NCI-H2196 (cell line): ENCODE results near the gene OR2G3.

Experiments used
- DNase-seq: peaks from one replicate; lab custom pipeline; 2025; ENCODE audit not compliant: unreplicated experiment; lab: John Stamatoyannopoulos, UW

Gene OR2G3

GRCh38 chr1:247605286-247605685 lies at the start of gene OR2G3:
Gene OR2G3, plus strand, starts transcription at chr1:247605586. Its CDS starts 0 bp downstream, at chr1:247605586.
- DNase-seq: no peak

GRCh38 chr1:247557926-247558674 lies 47.3 kb upstream of the OR2G3 start:
- no peak for DNase-seq

- DNase-seq: no peak
Measured at GRCh38 chr1:247561711-247562110, 43.7 kb upstream of the OR2G3 start.

DNA sequence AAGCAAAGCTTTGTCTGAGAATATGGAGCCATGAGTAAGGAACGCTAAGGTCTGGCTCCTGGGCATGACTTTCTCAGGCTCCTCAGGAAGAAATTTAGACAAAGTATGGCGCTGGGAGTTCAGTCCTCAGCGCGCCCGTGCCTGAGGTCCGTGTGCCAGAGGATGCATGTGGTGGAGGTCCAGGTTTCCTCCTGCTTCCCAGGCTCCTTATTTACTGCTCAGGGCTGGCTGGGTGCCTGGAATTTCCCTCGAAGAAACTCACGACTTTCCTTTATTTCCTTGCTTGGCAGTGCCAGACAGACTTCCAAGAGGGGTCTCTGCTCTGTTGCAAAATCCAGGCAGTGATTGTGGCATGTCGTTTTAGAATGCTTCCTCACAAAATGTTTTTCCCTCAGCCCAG lies 43.2 kb upstream of the OR2G3 start:
- no peak for DNase-seq

DNA sequence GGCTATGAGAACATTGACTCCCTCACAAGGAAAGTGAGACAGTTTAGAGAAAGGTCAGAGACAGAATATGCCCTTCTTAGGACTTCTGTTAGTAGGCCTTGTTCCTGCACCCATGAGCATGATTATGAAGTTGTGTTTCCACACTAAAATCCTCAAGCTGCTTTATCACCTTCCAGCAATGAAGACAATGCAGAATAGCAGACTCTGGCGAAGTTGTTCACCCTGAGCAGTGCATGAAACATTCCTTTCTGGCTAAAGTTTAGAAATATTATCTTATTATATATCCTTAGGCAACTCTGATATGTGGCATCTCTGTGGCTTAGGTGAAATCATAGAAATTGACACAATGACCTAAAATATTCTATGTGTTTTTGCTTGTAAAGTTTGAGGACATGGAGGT lies 31.1 kb upstream of the OR2G3 start:
- DNase-seq: no peak

GRCh38 chr1:247574664-247575063 lies 30.7 kb upstream of the OR2G3 start:
- no peak for DNase-seq

GRCh38 chr1:247576514-247576913 lies 28.9 kb upstream of the OR2G3 start:
- DNase-seq: peak; percentile 0

- DNase-seq: no peak
Measured at GRCh38 chr1:247578946-247579460, 26.4 kb upstream of the OR2G3 start.

DNA sequence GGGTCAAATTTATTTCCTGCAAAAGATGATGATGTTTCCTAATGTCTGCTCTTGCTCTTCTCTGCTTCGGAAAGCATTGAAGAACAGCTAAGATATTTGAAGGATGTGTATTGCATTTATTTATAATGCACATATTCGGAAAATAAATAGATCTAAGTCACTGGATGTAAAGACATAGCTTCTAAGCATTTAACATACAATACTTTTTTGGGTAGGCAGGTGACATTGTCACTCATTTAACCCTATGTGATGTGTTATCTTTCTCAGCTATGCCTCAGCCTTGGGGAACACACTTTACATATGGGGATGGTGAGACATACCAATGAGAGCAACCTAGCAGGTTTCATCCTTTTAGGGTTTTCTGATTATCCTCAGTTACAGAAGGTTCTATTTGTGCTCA lies 17.3 kb upstream of the OR2G3 start, which contains the start of gene OR2G2:
Gene OR2G2, plus strand, starts transcription at position 301 of the 400 bp plus-strand sequence. Its CDS starts 0 bp downstream, at position 301.
- no peak for DNase-seq

DNA sequence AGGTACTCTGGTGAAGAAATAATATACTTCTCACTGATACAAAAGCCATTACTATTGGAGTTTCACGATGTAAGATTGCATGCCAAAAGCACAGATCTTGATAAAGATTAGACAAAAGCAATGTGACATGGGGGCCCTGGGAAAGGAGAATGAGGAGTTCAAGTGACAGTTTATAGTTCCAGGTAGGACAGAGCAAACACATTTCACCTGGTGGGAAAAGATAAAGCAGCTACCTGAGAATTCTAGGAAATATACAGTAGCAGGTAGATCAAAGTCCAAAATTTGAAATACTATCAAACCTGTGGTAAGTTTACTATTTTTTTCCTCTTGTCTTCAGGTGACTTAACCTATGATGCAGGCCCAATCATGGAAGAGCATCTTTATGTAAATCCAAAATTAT lies 8.0 kb downstream of the OR2G3 start:
- no peak for DNase-seq

GRCh38 chr1:247614625-247615024 lies 9.2 kb downstream of the OR2G3 start:
- DNase-seq: no peak

DNA sequence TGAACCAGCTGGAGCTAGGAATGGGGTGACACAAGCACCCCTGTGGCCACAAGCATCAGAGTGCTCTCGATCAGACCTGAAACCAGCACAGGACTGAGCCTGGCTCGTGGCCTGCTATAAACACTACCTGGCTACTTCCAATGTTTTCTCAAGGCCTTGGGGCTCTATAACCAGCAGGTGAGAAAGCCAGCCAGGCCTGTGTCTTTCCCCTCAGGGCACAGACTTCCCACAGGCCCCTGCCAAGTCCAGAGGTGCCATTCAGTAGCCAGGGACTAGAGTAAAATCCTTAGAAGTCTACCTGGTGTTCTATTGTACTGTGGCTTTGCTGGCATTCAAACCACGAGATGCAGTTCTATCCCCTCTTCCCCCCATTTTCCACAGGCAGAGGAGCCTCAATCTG lies 22.6 kb downstream of the OR2G3 start:
- no peak for DNase-seq

DNA sequence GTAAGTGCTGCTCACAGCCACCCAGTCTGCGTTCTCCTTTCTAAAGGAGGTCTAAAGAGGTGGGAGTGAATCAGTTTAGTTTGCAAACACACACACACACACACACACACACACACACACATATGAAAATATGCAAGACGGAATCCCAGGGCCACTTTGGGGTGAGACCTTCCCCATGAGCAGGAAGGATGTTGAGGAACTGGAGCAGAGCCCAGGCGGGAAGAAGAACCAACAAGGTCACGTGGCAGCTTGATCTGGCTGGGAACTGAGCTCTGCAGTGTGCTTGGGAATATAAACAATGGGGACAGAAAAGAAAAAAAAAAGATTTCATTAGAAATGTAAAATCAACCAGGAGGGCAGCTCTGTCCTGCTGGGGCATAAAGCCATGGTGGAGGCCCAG lies 32.6 kb downstream of the OR2G3 start:
- DNase-seq: no peak

GRCh38 chr1:247638781-247639180 lies 33.4 kb downstream of the OR2G3 start:
- no peak for DNase-seq

DNA sequence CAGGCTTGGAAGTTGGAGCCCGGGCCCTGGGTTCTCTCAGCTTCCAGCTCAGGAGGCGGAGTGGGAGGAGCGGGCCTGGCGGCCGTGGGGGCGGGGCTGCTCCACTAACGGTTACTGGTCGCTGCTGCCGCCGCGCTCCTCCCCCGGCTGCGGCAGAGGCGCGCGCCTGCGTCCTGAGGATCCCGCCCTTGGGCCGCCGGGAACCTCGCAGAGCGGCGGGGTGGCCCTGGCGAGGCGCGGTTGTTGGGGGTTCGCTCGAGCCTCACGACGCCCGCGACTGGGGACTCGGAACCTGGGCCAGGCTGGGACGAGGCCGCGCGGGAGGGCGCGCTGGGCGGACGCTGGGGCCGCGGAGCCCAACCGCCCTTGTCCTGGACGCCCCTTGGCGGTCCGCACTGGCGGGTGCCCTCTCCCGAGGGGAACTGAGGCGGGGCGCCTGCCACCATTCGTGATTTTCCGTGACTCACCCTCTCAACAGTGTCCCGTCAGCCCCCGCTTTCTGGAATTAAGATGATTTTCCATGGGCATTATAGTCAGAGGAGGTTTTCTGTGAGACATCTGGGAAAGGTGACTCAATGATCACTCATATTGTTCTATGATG lies 34.1 kb downstream of the OR2G3 start:
- no peak for DNase-seq

- no peak for DNase-seq
Measured at GRCh38 chr1:247642742-247643141, 37.4 kb downstream of the OR2G3 start.

GRCh38 chr1:247646867-247647266 lies 41.5 kb downstream of the OR2G3 start:
- no peak for DNase-seq

GRCh38 chr1:247647864-247648263 lies 42.5 kb downstream of the OR2G3 start:
- no peak for DNase-seq

DNA sequence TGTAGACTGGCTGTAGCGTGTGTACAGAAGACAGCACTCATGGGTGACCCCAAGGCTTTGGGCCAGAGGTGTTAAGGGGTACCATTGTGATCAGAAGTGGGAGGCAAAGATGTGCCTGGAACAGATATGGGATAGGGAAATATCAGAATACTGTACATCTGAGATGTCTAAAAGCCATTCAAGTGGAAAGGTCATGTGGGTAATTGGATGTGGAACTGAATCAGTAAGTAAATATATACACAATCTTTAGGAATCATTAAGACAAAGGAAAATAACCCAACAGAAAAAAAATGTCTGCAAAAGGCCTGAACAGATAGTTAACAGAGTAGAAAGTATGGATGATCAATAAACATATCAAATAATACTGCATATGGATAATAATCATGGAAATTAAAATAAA lies 47.7 kb downstream of the OR2G3 start:
- no peak for DNase-seq
